Erythroblast (primary cell): Measurements from ENCODE around the gene LRSAM1.
A peak's percentile ranks its signal among the peaks of the same experiment; 100 is the strongest.

Experiments
- DNase-seq, 2 experiments: peaks; one replicate each; lab custom pipeline; 2025; lab: John Stamatoyannopoulos, UW
- GATA1 ChIP-seq: IDR thresholded peaks from 2 replicates; pipeline ENCODE4 v1.6.1; 2011; ENCODE audit warnings: low read depth, mild to moderate bottlenecking, control low read depth, low read length, moderate library complexity
- POLR2A ChIP-seq: IDR thresholded peaks from 2 replicates; pipeline ENCODE4 v1.6.1; 2011; ENCODE audit warnings: mild to moderate bottlenecking, low read length

Gene LRSAM1

DNA sequence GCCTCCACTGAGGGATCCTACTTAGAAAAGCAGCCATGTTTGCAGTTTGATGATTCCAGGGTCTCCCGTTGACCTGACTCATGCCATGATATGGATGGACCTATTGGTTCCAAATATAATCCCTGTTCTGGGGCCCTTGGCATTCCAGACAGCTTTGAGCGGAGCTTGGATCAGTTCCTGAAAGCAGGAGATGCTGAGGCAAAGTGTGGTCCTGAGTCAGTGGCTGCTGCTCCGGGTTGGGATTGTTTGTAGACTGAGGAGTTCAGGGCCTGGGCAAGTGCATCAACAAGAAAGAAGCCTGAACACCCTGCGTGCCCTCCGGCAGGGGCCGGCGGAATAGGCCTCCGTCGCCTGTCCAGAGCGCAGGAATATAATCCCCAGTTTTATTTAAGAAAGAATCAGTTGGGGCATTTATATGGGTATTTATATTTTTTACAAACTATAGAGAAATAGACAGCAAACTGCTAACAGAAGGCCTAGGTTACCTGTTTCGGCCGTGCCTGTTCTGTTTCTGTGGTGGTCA is 50.6 kb downstream of the LRSAM1 start:
- TF ChIP-seq POLR2A, result no peak
- no peak for TF ChIP-seq GATA1
- no peak for DNase-seq

DNA sequence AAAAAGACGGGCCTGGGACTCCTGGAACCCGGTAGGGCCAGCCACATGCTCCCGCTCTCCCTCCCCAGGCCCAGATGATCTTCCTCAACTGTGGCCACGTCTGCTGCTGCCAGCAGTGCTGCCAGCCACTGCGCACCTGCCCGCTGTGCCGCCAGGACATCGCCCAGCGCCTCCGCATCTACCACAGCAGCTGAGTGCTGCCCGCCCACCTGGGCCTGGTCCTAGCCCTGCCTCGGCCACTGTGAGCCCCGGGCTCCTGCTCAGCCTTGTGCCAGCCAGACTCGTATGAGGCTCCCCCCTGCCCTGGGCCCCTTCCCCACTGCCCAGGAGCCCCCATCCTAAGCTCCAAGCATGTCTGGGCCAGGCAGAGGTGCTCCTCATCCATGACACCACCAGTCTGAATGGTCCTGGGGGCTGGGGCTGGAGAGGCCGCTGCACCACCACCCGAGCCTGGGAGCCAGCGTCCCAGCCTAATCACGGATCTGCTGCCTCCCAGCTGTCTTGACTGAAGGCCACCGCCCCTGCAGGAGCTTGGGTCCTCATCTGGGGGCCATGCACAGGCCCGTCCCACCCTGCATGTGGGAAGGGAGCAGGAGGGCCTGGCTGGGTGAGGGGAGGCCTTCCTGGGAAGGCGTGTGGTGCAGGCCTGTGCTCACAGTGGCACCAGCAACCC is 51.5 kb downstream of the LRSAM1 start:
- TF ChIP-seq POLR2A (no peak), GATA1 (no peak)

DNA sequence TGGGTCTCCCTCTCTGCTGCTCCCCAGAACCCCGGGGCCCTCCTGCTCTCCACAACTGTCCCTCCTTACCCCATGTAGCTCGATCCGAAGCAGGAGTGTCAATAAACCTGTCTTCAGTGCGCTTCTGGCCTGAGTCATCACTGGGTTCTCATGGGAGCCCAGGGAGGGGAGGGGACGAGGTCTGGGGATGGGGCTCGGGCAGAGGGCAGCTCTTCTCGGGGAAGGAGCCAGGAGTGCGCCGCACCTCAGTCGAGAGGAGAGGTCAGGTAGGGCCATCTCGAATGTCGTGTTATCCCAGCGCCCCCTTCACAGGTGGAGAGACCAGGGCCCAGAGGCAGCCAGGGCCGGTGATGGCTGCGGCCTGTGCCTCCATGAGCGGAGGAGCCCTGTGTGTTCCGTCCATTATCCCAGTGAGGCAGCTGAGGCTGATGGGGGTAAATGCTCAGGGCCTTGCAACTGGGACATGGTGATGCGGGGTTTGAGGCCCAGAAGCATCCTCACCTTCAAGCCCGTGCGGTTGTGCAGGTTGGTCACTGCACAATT is 52.1 kb downstream of the LRSAM1 start:
- no peak for DNase-seq
- TF ChIP-seq GATA1, result no peak
- no peak for TF ChIP-seq POLR2A

More for the DNA sequence above, 51.5 kb downstream of the LRSAM1 start:
- DNase-seq, result no peak

DNA sequence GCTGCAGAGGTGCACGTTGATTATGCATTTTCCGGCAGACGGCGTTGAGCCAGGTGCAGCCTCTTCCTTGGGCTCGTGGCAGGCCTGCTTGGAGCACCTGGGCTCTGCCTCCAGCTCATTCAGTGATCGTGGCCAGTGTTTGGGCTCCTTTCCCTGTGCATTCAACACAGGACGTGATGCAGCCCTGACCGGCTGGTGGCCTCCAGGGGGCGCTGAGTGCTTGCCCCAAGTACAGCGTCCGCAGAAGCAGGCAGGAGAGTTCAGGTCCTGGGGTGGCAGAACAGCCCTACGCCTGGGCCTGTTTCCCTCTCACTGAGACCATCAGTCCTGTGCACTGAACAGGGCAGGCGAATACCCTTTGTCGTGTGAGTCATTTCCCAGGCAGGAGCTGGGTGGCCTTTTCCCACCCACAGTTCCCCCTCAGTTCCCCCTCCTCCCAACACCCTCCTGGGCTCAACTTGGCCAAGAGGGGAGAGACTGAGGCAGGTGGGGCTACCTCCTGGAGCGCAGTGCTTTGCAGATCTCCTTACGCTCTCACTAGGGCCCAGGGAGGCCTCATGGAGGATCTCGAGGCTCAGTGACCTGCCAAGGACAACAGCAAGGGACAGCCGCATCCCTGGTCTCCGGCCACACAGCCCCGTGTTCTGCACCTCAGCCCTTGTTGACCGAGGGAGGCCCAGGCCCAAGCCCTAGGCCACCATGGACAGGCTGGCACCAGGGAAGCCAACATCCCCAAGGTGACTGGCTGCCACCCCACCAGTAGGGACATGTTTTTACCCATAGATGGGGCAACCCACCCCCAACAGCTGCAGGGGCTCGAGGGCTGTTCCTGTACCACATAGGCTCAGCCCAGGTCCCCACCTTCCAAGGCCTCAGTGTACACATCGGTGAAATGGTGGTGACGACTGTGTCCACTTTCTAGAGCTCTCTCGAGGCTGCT is 52.9 kb downstream of the LRSAM1 start:
- DNase-seq, result peak; percentile 85 to 91
- TF ChIP-seq POLR2A (no peak), GATA1 (no peak)

DNA sequence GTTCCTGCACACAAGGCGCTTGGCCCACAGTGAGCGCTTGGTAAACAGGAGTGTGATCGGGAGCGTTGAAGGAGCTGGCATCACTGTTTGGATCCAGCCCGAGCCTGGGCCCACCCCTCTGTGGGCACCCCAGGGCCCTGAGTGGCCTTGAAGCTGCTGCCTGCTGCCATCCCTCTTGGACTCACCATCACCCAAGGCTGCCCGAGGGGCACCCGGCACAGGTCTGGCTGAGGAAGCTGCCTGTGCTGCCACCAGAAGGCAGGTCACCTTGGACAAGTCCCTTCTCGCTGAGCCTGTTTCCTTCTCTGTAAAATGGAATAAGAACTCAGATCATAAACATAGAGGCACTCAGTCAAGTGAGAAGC is 53.6 kb downstream of the LRSAM1 start:
- no peak for DNase-seq
- TF ChIP-seq GATA1 (no peak), POLR2A (no peak)

DNA sequence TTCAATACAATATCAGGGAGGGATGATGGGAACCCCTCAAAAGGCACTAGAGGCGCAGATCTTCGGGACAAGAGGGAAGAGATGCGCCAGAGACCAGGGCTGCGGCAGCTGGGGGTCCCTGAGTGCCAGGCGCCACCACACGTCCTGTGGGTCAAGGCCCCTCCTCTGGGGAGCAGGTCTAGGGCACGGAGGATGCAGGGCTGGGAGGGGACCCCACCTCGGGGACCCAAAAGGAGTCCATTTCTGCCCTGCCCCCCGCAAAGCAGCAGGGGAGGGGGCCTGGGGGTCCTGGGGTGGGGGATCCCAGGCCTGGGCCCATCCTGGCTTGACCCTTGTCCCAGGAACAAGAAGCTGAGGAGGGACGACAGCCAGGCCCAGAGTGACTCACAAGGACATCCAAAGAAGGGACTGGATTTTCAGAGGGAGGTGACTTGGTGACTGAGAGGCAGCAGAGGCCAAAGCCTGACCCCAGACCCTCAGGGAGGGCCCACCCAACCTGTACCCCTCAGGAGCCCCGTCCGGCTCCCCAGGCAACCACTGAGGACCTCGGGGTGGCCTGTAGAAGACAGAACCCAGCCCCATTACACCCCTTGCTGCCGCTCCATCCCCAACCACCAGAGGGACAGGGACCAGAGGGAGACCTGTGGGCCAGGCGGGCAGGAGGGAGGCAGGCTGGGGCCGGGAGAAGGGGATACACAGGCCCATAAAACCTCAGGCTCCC is 54.2 kb downstream of the LRSAM1 start:
- DNase-seq, result peak; percentile 51 to 58
- TF ChIP-seq GATA1, result no peak
- TF ChIP-seq POLR2A, result no peak

DNA sequence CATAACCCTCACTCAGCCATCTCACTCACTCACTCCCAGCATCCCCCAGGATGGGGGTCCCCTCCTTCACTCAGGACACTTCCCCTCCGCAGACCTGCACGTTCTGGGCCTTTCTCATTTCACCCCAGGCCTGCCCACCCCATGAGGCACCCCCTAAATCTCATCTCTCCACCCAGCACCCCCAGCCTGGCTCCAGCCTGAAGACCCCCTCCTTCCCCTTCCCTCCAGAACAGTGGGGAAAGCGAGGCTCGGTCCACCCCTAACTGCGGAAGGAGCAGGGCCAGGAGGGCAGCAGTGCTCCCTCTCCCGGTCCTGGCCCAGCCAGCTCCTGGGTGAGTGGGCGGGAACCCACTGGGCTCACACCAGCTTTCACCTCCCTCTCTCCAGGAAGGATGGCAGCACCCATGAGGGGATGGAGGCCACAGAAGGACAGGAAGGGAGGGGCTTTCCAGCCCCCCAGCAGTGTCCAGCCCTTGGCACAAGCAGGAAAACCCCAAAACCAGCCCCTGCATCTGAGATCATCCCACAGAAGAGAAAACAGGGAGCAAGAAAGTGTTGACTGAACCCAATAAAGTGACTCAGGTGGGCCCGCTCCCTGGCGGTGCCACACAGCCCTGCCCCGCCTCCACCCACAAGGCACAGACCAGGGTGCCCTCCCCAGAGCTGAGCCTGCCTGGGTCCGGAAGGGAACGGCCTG is 55.0 kb downstream of the LRSAM1 start:
- TF ChIP-seq GATA1 (no peak), POLR2A (no peak)
- DNase-seq, result no peak

DNA sequence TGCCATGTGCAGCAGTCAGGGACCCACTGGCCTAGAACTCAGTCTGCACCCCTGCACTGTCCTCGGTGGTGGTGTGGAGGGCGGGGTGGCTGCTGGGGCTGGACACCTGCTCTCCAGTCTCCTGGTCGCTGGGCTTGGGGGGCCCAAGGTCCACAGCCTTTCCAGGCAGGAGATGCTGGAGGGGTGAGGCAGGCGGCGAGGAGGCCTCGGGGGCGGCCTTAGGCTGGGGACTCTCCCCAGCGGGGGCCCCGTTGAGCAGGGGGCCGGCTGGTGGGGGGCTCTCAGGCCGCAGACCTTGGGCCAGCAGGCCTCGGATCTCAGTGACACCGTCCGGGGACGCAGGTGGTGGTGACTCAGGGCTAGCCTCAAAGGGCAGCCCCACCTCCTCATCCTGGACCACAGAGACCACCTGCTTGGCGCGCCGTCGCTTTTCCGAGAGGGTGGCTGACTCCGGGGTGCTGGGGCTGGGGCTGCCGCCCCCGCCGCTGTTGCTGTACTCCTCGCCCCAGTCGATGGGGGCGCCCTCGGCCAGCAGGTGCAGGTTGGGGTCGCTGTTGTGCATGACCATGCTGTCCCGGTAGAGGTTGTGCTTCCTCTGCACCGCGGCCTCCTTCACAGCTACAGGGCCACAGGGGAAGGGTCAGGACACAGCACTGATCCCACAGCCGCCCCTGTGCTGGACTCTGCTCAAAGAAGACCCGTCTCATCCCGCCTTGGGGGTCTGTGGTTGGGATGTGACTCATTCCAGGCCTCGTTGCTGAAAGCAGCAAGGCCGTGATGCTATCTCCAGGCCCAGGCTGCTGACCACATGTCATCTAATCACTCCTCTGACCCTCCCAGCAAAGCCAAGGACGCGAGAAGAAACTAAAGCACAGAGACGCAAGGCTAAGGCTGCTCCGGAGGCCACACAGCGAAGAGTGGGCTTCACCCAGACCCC is 55.8 kb downstream of the LRSAM1 start:
- TF ChIP-seq POLR2A, result no peak
- TF ChIP-seq GATA1, result no peak
- DNase-seq, result peak; percentile 18 to 60

DNA sequence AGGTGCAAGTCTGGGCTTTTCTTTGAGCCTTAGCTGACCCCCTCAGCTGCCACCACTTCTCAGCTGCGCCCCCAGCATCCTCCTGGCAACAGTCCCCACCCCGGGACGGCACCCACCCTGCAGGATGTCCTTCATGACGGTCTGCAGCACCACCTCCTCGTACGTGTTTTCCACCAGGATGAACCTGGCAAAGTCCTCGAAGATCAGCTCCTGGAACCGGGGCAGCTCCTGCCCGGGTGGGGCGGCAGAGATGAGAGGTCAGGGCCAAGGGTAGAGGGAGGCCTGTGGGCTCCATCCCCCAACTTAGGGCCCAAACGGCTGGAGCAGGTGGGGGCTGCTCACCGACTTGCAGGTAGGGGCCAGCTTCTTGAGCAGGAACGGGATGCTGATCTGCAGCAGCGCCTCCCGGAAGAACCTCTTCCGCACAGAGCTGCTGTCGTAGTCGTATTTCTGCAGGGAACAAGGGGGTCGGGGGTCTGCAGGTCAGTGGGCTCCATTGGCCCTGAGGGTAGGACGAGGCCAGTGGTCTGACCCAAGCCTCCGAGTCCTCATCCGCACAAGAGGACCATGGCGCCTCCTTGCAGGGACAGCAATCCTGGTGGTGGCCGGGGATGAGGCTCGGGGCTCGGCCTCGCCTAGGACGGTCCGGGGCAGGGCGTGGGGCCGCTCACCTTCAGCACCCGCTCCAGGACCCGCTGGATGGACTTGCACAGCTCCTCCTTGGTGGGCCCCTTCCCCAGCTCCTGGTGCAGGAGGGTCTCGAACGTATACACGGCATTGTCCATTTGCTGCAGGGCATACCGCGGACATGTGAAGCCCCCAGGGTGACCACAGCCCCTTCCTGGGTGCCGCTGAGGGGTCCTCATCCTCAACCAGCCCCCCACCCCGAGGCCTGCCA is 56.7 kb downstream of the LRSAM1 start:
- DNase-seq, result no peak
- no peak for TF ChIP-seq POLR2A
- no peak for TF ChIP-seq GATA1

DNA sequence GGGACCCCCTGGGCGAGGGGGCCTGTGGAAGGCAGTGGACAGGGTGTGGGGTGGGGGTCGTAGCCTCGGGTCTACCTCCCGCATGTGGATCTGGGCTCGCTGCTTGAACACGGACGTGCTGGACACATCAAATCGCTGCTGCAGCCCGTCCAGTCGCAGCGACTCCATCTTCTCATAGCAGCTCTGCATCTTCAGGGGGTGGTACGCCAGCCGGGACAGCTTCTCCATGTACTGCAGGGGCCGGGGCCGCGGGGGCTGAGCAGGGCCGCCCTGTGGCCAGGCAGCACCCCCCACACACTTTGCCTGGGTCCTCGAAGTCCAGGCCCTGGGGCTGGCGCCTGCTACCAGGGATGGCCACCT is 57.6 kb downstream of the LRSAM1 start:
- DNase-seq, result no peak
- TF ChIP-seq POLR2A (no peak), GATA1 (no peak)
